Esophagus muscularis mucosa (tissue), 4 donors: ENCODE measurements around the gene OR13C8. TPM values are rescaled to one million over a fixed set of nuclear protein-coding genes. Genes with fewer than 3 reads are reported as not detected.
"Not testable (repeated sequence)": the region's sequence is repeated elsewhere in the genome, so short reads cannot be mapped to it uniquely, and the experiment has no call there.

ENCODE experiments used
- DNase-seq: peaks from one replicate; pipeline ENCODE4 v3.0.0-alpha.2; 2017; ENCODE audit errors: extremely low spot score
- H3K27ac ChIP-seq, 4 donors: fragments of 200-600 bp; sonication (generic); replicated peaks in 1 of 4; 1 replicate in 3 of 4; 2 replicates in 1 of 4; pipeline ENCODE4 v1.5.1; 2016 to 2019; ENCODE audit warnings: mild to moderate bottlenecking in 1 of 4
- H3K27me3 ChIP-seq, 4 donors: fragments of 200-600 bp; sonication (generic); one replicate each; pipeline versions ENCODE4 v1.5.1 to v1.6.0; 2016 to 2019
- H3K36me3 ChIP-seq, 4 donors: fragments of 200-600 bp; sonication (generic); one replicate each; pipeline ENCODE4 v1.5.1; 2016 to 2019
- H3K4me1 ChIP-seq, 4 donors: fragments of 200-600 bp; sonication (generic); one replicate each; pipeline ENCODE4 v1.5.1; 2016 to 2019
- H3K4me3 ChIP-seq, 4 donors: fragments of 200-600 bp; sonication (generic); 1 replicate in 2 of 4; 2 replicates in 2 of 4; pipeline ENCODE4 v1.5.1; 2016 to 2019; ENCODE audit warnings: mild to moderate bottlenecking in 4 of 4, moderate library complexity in 1 of 4
- H3K9me3 ChIP-seq, 4 donors: fragments of 200-600 bp; sonication (generic); 1 replicate in 3 of 4; 2 replicates in 1 of 4; pipeline ENCODE4 v1.5.1; 2016 to 2019
- CTCF ChIP-seq, 3 experiments: fragments of 200-600 bp in 2 of 3; fragments of 450-650 bp in 1 of 3; sonication (generic) in 2 of 3; IDR thresholded peaks; one replicate each; pipeline ENCODE4 v1.5.1; 2017 to 2019; ENCODE audit warnings: antibody characterized with exemption in 3 of 3, mild to moderate bottlenecking in 2 of 3, moderate library complexity in 1 of 3
- EP300 ChIP-seq: sonication (generic); formaldehyde crosslinking; IDR thresholded peaks from one replicate; pipeline ENCODE4 v1.6.1; 2017; ENCODE audit warnings: antibody characterized with exemption
- POLR2A ChIP-seq: fragments of 450-650 bp; IDR thresholded peaks from one replicate; pipeline ENCODE4 v1.6.1; 2017; ENCODE audit warnings: antibody characterized with exemption, moderate library complexity, mild to moderate bottlenecking, low read depth
- POLR2AphosphoS5 ChIP-seq, 2 donors: sonication (generic); formaldehyde crosslinking; IDR thresholded peaks; one replicate each; pipeline ENCODE4 v1.6.1; 2017; ENCODE audit warnings: antibody characterized with exemption in 2 of 2
- WGBS: methylation state at CpG from one replicate; pipeline ENCODE4 v1.1.5; 2018; 5-methylcytosine and 5-hydroxymethylcytosine counted together
- intact Hi-C: fragments of 100-400 bp; cut with DNase I; formaldehyde crosslinking; loops from one replicate; pipeline ENCODE4 v1.15.1; 2023
- total RNA-seq, 4 donors: library from RNA; depleted of rRNA; stranded (reverse); fragments of >200 nt; gene quantifications; one replicate each; pipeline versions ENCODE4 v1.1.0 to v1.2.1, GENCODE V29; 2016

OR13C8 gene
- total RNA-seq: not detected

- 94% methylated on average over 4 of the region's 4 CpGs for WGBS
- Histone ChIP-seq H3K36me3 (no peaks in the 10 kb centered on the region), H3K4me1 (no peaks in the 10 kb centered on the region)
These were observed at the start of gene OR13C8 for GRCh38 chr9:104568868-104569267. OR13C8 (plus strand) TSS chr9:104569168; CDS start chr9:104569168, 0 bp downstream.

GRCh38 chr9:104520241-104520640 is 48.7 kb upstream of the OR13C8 start:
- DNase-seq, intact Hi-C loops, H3K27ac ChIP-seq, H3K27me3 ChIP-seq, H3K36me3 ChIP-seq, H3K4me3 ChIP-seq, H3K4me1 ChIP-seq, H3K9me3 ChIP-seq: not testable (repeated sequence)
- WGBS: 78% methylated on average over 8 of the region's 10 CpGs

More at GRCh38 chr9:104568868-104569267, at the start of gene OR13C8:
- intact Hi-C loops: no loop called here
- Histone ChIP-seq H3K27ac (no peak within 1 kb of the TSS), H3K4me3 (no peak within 1 kb of the TSS), H3K9me3 (peaks cover 0 to 15% (median 10%) of the 10 kb centered on the region in 4 donors), H3K27me3 (no peaks in the 10 kb centered on the region)
- TF ChIP-seq EP300: no peak
- no peak for TF ChIP-seq POLR2A
- TF ChIP-seq CTCF (IDR thresholded peaks at IDR 0.05): no peak
- no peak for TF ChIP-seq POLR2AphosphoS5 (IDR thresholded peaks at IDR 0.05)
- no peak for DNase-seq

GRCh38 chr9:104527109-104527508 is 41.9 kb upstream of the OR13C8 start, which contains the start of gene OR13C4:
OR13C4 (minus strand) TSS chr9:104527209; CDS start chr9:104527209, 0 bp downstream.
- H3K27me3 ChIP-seq: no peaks in the 10 kb centered on the region
- no peak for DNase-seq
- no peaks in the 10 kb centered on the region for H3K4me1 ChIP-seq
- no peak within 1 kb of the TSS for H3K4me3 ChIP-seq
- no peak within 1 kb of the TSS for H3K27ac ChIP-seq
- H3K36me3 ChIP-seq: no peaks in the 10 kb centered on the region
- no peak for TF ChIP-seq EP300
- TF ChIP-seq POLR2AphosphoS5 (IDR thresholded peaks at IDR 0.05): no peak
- no peak for TF ChIP-seq CTCF (IDR thresholded peaks at IDR 0.05)
- intact Hi-C loops: no loop called here
- no peaks in the 10 kb centered on the region for H3K9me3 ChIP-seq

GRCh38 chr9:104536756-104537155 is 32.2 kb upstream of the OR13C8 start, which contains the start of gene OR13C3:
OR13C3 (minus strand) TSS chr9:104536856; CDS start chr9:104536723, 133 bp downstream.
- Histone ChIP-seq H3K36me3 (no peaks in the 10 kb centered on the region), H3K9me3 (no peaks in the 10 kb centered on the region), H3K4me3 (no peak within 1 kb of the TSS), H3K27me3 (no peaks in the 10 kb centered on the region), H3K4me1 (no peaks in the 10 kb centered on the region), H3K27ac (no peak within 1 kb of the TSS)
- WGBS: 81% methylated on average over 5 of the region's 5 CpGs
- intact Hi-C loops: no loop called here
- no peak for DNase-seq
- TF ChIP-seq POLR2A (no peak), CTCF (IDR thresholded peaks at IDR 0.05) (no peak), POLR2AphosphoS5 (IDR thresholded peaks at IDR 0.05) (no peak), EP300 (no peak)

GRCh38 chr9:104539275-104539674 is 29.7 kb upstream of the OR13C8 start:
- TF ChIP-seq POLR2A: no peak
- TF ChIP-seq POLR2AphosphoS5 (IDR thresholded peaks at IDR 0.05): no peak
- no peak for TF ChIP-seq EP300
- no peak for TF ChIP-seq CTCF (IDR thresholded peaks at IDR 0.05)
- Histone ChIP-seq H3K36me3 (no peaks in the 10 kb centered on the region), H3K27me3 (no peaks in the 10 kb centered on the region), H3K27ac (no peak overlapping the region), H3K4me3 (no peak overlapping the region), H3K4me1 (no peaks in the 10 kb centered on the region), H3K9me3 (no peaks in the 10 kb centered on the region)
- WGBS: 42% methylated on average over 1 of the region's 1 CpG
- intact Hi-C loops: no loop called here
- DNase-seq: no peak
